SK-N-SH (cell line): ENCODE measurements around the gene CACNA1A. TPM values are rescaled to one million over a fixed set of nuclear protein-coding genes. Genes with fewer than 3 reads are reported as not detected.

ENCODE experiments used
- CTCF ChIA-PET: fragments of 300-600, 350-600 bp; formaldehyde crosslinking; extraction: SDS; loops from one replicate; lab custom pipeline; 2021; lab: Yijun Ruan, JAX
- POLR2A ChIA-PET: fragments of 350-600 bp; sonication (Branson Sonifier 250); formaldehyde crosslinking; extraction: SDS; loops from one replicate; lab custom pipeline; 2020; ENCODE audit warnings: antibody characterized with exemption, inconsistent platforms; lab: Yijun Ruan, JAX
- DNase-seq: peaks from one replicate; pipeline ENCODE4 v3.0.0; 2012
- H2AFZ ChIP-seq: fragments of 200-600 bp; sonication (generic); 2 replicates; pipeline ENCODE4 v1.8.1; 2016; ENCODE audit warnings: antibody characterized with exemption, mild to moderate bottlenecking, low read depth
- H3F3A ChIP-seq: fragments of 200-600 bp; sonication (generic); replicated peaks from 2 replicates; pipeline ENCODE3; 2016; ENCODE audit warnings: antibody characterized with exemption, mild to moderate bottlenecking; ENCODE audit not compliant: insufficient read depth
- H3K27ac ChIP-seq, 2 experiments: fragments of 200-500 bp in 1 of 2; fragments of 200-600 bp in 1 of 2; sonication (Bioruptor generic) in 1 of 2; sonication (generic), shearing (Covaris generic) in 1 of 2; 2 replicates each; pipeline versions ENCODE4 v1.5.1 to v1.6.1; 2014 to 2016; ENCODE audit warnings: low read depth in 2 of 2, inconsistent platforms in 1 of 2, low read length in 1 of 2, mild to moderate bottlenecking in 1 of 2, mixed read lengths in 1 of 2
- H3K27me3 ChIP-seq: fragments of 200-600 bp; sonication (generic), shearing (Covaris generic); 2 replicates; pipeline ENCODE4 v1.6.1; 2016; ENCODE audit warnings: mixed run types; ENCODE audit not compliant: insufficient read depth
- H3K36me3 ChIP-seq, 2 experiments: fragments of 200-500 bp in 1 of 2; fragments of 200-600 bp in 1 of 2; sonication (Bioruptor generic) in 1 of 2; sonication (generic) in 1 of 2; replicated peaks in 1 of 2; 2 replicates each; pipeline versions ENCODE3 to v1.5.1; 2014 to 2016; ENCODE audit warnings: low read length in 1 of 2, mild to moderate bottlenecking in 1 of 2; ENCODE audit not compliant: insufficient read depth in 2 of 2, control insufficient read depth in 1 of 2
- H3K4me1 ChIP-seq, 2 experiments: fragments of 200-500 bp in 1 of 2; fragments of 200-600 bp in 1 of 2; sonication (Bioruptor generic) in 1 of 2; sonication (generic), shearing (Covaris generic) in 1 of 2; 2 replicates each; pipeline versions ENCODE4 v1.5.1 to v1.6.1; 2014 to 2016; ENCODE audit warnings: low read depth in 1 of 2, low read length in 1 of 2, mixed run types in 1 of 2; ENCODE audit not compliant: insufficient read depth in 2 of 2, control insufficient read depth in 1 of 2
- H3K4me2 ChIP-seq: fragments of 200-600 bp; sonication (generic), shearing (Covaris generic); 2 replicates; pipeline ENCODE4 v1.6.1; 2017; ENCODE audit warnings: mixed run types
- H3K4me3 ChIP-seq, 2 experiments: fragments of 200-500 bp in 1 of 2; fragments of 200-600 bp in 1 of 2; sonication (Bioruptor generic) in 1 of 2; sonication (generic), shearing (Covaris generic) in 1 of 2; 2 replicates each; pipeline versions ENCODE4 v1.5.1 to v1.8.1; 2014 to 2016; ENCODE audit warnings: low read depth in 2 of 2, inconsistent platforms in 1 of 2, low read length in 1 of 2, mild to moderate bottlenecking in 1 of 2, mixed read lengths in 1 of 2, moderate library complexity in 1 of 2
- H3K79me2 ChIP-seq: fragments of 200-600 bp; sonication (generic); 2 replicates; pipeline ENCODE4 v1.8.1; 2017; ENCODE audit warnings: mild to moderate bottlenecking; ENCODE audit not compliant: insufficient read depth
- H3K9ac ChIP-seq: fragments of 200-600 bp; sonication (generic); 2 replicates; pipeline ENCODE4 v1.6.1; 2017; ENCODE audit warnings: mixed run types
- H3K9me2 ChIP-seq: fragments of 200-600 bp; sonication (generic); 2 replicates; pipeline ENCODE4 v1.6.1; 2017; ENCODE audit warnings: mixed run types
- H3K9me3 ChIP-seq: fragments of 200-600 bp; sonication (generic); 2 replicates; pipeline ENCODE4 v1.6.1; 2017; ENCODE audit warnings: mixed run types, mild to moderate bottlenecking, moderate library complexity
- H4K20me1 ChIP-seq: fragments of 200-600 bp; sonication (generic); 2 replicates; pipeline ENCODE4 v1.6.1; 2017; ENCODE audit warnings: mild to moderate bottlenecking, mixed run types; ENCODE audit not compliant: insufficient read depth
- CHD2 ChIP-seq: fragments of 150-350 bp; IDR thresholded peaks from 2 replicates; pipeline ENCODE4 v1.6.1; 2018; ENCODE audit warnings: low read length; ENCODE audit not compliant: partially characterized antibody
- ELF1 ChIP-seq: IDR thresholded peaks from 2 replicates; pipeline ENCODE4 v1.4.0; 2012
- EP300 ChIP-seq, 2 experiments: IDR thresholded peaks; 2 replicates each; pipeline versions ENCODE4 v1.4.0 to v1.6.1; 2012; ENCODE audit warnings: borderline replicate concordance in 1 of 2, low read depth in 1 of 2, low read length in 1 of 2
- EZH2phosphoT487 ChIP-seq: fragments of 200-600 bp; sonication (generic); IDR thresholded peaks from 2 replicates; pipeline ENCODE4 v1.6.1; 2017; ENCODE audit warnings: low read depth, mixed run types, mild to moderate bottlenecking, antibody characterized with exemption, moderate library complexity, borderline replicate concordance
- FOSL2 ChIP-seq: IDR thresholded peaks from 2 replicates; pipeline ENCODE4 v1.4.0; 2012; ENCODE audit warnings: low read depth, mild to moderate bottlenecking, moderate library complexity, borderline replicate concordance
- FOXJ3 ChIP-seq: sonication (generic); formaldehyde crosslinking; IDR thresholded peaks from 2 replicates; pipeline ENCODE4 v1.5.1; 2020; ENCODE audit warnings: mild to moderate bottlenecking, missing genetic modification reagents
- GABPA ChIP-seq: IDR thresholded peaks from 2 replicates; pipeline ENCODE4 v1.4.0; 2012; ENCODE audit warnings: low read depth, mild to moderate bottlenecking
- GATA2 ChIP-seq: sonication (generic); formaldehyde crosslinking; IDR thresholded peaks from 2 replicates; pipeline ENCODE4 v1.5.0; 2020; ENCODE audit warnings: mild to moderate bottlenecking, missing genetic modification reagents
- MXI1 ChIP-seq: IDR thresholded peaks from 2 replicates; pipeline ENCODE4 v1.6.1; 2012; ENCODE audit warnings: mild to moderate bottlenecking, low read depth, low read length, improper control_type of control experiment
- NFIC ChIP-seq: IDR thresholded peaks from 2 replicates; pipeline ENCODE4 v1.4.0; 2012; ENCODE audit warnings: borderline replicate concordance
- NRF1 ChIP-seq: IDR thresholded peaks from 2 replicates; pipeline ENCODE4 v1.6.1; 2012; ENCODE audit warnings: low read depth, mild to moderate bottlenecking, low read length
- POLR2AphosphoS5 ChIP-seq: IDR thresholded peaks from 2 replicates; pipeline ENCODE4 v1.6.1; 2012; ENCODE audit warnings: low read depth, low read length
- RXRA ChIP-seq: IDR thresholded peaks from 2 replicates; pipeline ENCODE4 v1.4.0; 2012; ENCODE audit warnings: low read depth, mild to moderate bottlenecking, borderline replicate concordance
- SIN3A ChIP-seq: IDR thresholded peaks from 2 replicates; pipeline ENCODE4 v1.6.1; 2012; ENCODE audit warnings: low read depth, mild to moderate bottlenecking, low read length, moderate library complexity, borderline replicate concordance
- TCF12 ChIP-seq: IDR thresholded peaks from 2 replicates; pipeline ENCODE4 v1.4.0; 2012
- USF2 ChIP-seq: fragments of 150-350 bp; IDR thresholded peaks from 2 replicates; pipeline ENCODE4 v1.6.1; 2017; ENCODE audit warnings: antibody characterized with exemption, low read length, low read depth, borderline replicate concordance
- YY1 ChIP-seq: IDR thresholded peaks from 2 replicates; pipeline ENCODE4 v1.4.0; 2012; ENCODE audit warnings: low read depth, mild to moderate bottlenecking
- WGBS: methylation state at CpG from one replicate; pipeline ENCODE4 v1.1.6; 2017; ENCODE audit warnings: low lambda C conversion rate; 5-methylcytosine and 5-hydroxymethylcytosine counted together
- polyA plus RNA-seq, 3 experiments: library from polyadenylated mRNA; depleted of rRNA; stranded (reverse); fragments of >200 nt; gene quantifications; 2 replicates each; pipeline ENCODE4 v1.2.3, GENCODE V29; 2012
- TF ChIP-seq, protein P1 (sequence below): IDR thresholded peaks from 2 replicates; pipeline ENCODE4 v1.4.0; 2012; ENCODE audit warnings: low read depth, borderline replicate concordance
- TF ChIP-seq, protein P2 (sequence below): fragments of 150-350 bp; IDR thresholded peaks from 2 replicates; pipeline ENCODE4 v1.6.1; 2016; ENCODE audit warnings: mild to moderate bottlenecking, low read depth, low read length

CACNA1A gene
- polyA plus RNA-seq, 1 of the 3 experiments (the other 2 are of a cell fraction): 1.3 TPM

GRCh38 chr19:13420780-13421179, 85.5 kb downstream of the CACNA1A start:
- no peak overlapping the region for H3K4me2 ChIP-seq
- H3K4me3 ChIP-seq: no peak overlapping the region
- no peaks in the 10 kb centered on the region for H4K20me1 ChIP-seq
- no peaks in the 10 kb centered on the region for H3F3A ChIP-seq
- H3K9me3 ChIP-seq: no peaks in the 10 kb centered on the region
- no peaks in the 10 kb centered on the region for H3K36me3 ChIP-seq
- no peak overlapping the region for H3K9ac ChIP-seq
- POLR2A ChIA-PET: no interaction called here
- H3K4me1 ChIP-seq: no peaks in the 10 kb centered on the region
- CTCF ChIA-PET: no interaction called here
- no peak for DNase-seq
- TF ChIP-seq, protein P1, sequence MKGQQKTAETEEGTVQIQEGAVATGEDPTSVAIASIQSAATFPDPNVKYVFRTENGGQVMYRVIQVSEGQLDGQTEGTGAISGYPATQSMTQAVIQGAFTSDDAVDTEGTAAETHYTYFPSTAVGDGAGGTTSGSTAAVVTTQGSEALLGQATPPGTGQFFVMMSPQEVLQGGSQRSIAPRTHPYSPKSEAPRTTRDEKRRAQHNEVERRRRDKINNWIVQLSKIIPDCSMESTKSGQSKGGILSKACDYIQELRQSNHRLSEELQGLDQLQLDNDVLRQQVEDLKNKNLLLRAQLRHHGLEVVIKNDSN: peak; percentile 34; the same call in 1 of the 2 replicates
- TF ChIP-seq YY1: no peak
- no peak for TF ChIP-seq SIN3A
- TF ChIP-seq POLR2AphosphoS5: no peak
- H3K9me2 ChIP-seq: no peaks in the 10 kb centered on the region
- H2AFZ ChIP-seq: no peak overlapping the region
- no peak overlapping the region for H3K27ac ChIP-seq
- peaks cover 39% of the 10 kb centered on the region for H3K27me3 ChIP-seq
- no peaks in the 10 kb centered on the region for H3K79me2 ChIP-seq

GRCh38 chr19:13417054-13417453, 89.2 kb downstream of the CACNA1A start:
- H3K27me3 ChIP-seq: peaks cover 65% of the 10 kb centered on the region
- 13% methylated on average over 2 of the region's 10 CpGs for WGBS
- no peak for TF ChIP-seq GABPA
- no peak for TF ChIP-seq ELF1
- no peak for TF ChIP-seq FOXJ3 (CRISPR knock-in tag)
- no peak for TF ChIP-seq TCF12
- TF ChIP-seq, protein P2, sequence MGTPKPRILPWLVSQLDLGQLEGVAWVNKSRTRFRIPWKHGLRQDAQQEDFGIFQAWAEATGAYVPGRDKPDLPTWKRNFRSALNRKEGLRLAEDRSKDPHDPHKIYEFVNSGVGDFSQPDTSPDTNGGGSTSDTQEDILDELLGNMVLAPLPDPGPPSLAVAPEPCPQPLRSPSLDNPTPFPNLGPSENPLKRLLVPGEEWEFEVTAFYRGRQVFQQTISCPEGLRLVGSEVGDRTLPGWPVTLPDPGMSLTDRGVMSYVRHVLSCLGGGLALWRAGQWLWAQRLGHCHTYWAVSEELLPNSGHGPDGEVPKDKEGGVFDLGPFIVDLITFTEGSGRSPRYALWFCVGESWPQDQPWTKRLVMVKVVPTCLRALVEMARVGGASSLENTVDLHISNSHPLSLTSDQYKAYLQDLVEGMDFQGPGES: no peak
- no peak for TF ChIP-seq CHD2
- TF ChIP-seq NFIC: no peak
- TF ChIP-seq SIN3A: no peak
- no peak for TF ChIP-seq FOSL2
- no peak for TF ChIP-seq NRF1
- no peak for TF ChIP-seq GATA2
- no peak for TF ChIP-seq MXI1
- TF ChIP-seq USF2: no peak
- TF ChIP-seq RXRA: no peak
- no peak for TF ChIP-seq EZH2phosphoT487
- no peak for TF ChIP-seq YY1
- TF ChIP-seq EP300 (IDR thresholded peaks at IDR 0.05; ENCODE audit: borderline replicate concordance in 1 of 2, low read depth in 1 of 2, low read length in 1 of 2): no peak
- TF ChIP-seq, all 33 proteins: peak for 0
- no peaks in the 10 kb centered on the region for H3K79me2 ChIP-seq
- H3F3A ChIP-seq: no peaks in the 10 kb centered on the region
- H3K9ac ChIP-seq: no peak overlapping the region
- H3K4me3 ChIP-seq: no peak overlapping the region
- H3K27ac ChIP-seq: no peak overlapping the region
- H3K4me2 ChIP-seq: no peak overlapping the region
- CTCF ChIA-PET: no interaction called here
- no peaks in the 10 kb centered on the region for H4K20me1 ChIP-seq
- H3K9me3 ChIP-seq: no peaks in the 10 kb centered on the region
- H3K9me2 ChIP-seq: no peaks in the 10 kb centered on the region
- no peaks in the 10 kb centered on the region for H3K36me3 ChIP-seq
- DNase-seq: no peak
- H3K4me1 ChIP-seq: no peaks in the 10 kb centered on the region
- POLR2A ChIA-PET: no interaction called here
- H2AFZ ChIP-seq: no peak overlapping the region
